GM23248 (cell line): ENCODE data around the gene ZNF124. TPM values are rescaled to one million over a fixed set of nuclear protein-coding genes. Genes with fewer than 3 reads are reported as not detected.
"Not testable (repeated sequence)": the region's sequence is repeated elsewhere in the genome, so short reads cannot be mapped to it uniquely, and the experiment has no call there.

Experiments
- DNase-seq: peaks from one replicate; pipeline ENCODE4 v3.0.0-alpha.2; 2015
- H2AFZ ChIP-seq: fragments of 200-600 bp; sonication (generic); 2 replicates; pipeline ENCODE4 v1.6.1; 2016; ENCODE audit warnings: antibody characterized with exemption
- H3F3A ChIP-seq: fragments of 200-600 bp; sonication (generic); 2 replicates; pipeline ENCODE4 v1.6.1; 2016; ENCODE audit warnings: mild to moderate bottlenecking, antibody characterized with exemption, mixed run types; ENCODE audit not compliant: insufficient read depth
- H3K27ac ChIP-seq: fragments of 200-600 bp; sonication (generic); 2 replicates; pipeline ENCODE4 v1.5.1; 2016; ENCODE audit warnings: mild to moderate bottlenecking
- H3K27me3 ChIP-seq: fragments of 200-600 bp; sonication (generic); replicated peaks from 2 replicates; pipeline ENCODE4 v1.6.1; 2016; ENCODE audit warnings: mild to moderate bottlenecking; ENCODE audit not compliant: insufficient read depth
- H3K36me3 ChIP-seq: fragments of 200-600 bp; sonication (generic); 2 replicates; pipeline ENCODE4 v1.6.1; 2016; ENCODE audit warnings: low read depth, mild to moderate bottlenecking
- H3K4me1 ChIP-seq: fragments of 200-600 bp; sonication (generic); 2 replicates; pipeline ENCODE4 v1.6.1; 2016; ENCODE audit warnings: mild to moderate bottlenecking; ENCODE audit not compliant: insufficient read depth
- H3K4me2 ChIP-seq: fragments of 200-600 bp; sonication (generic); one replicate; pipeline ENCODE4 v1.6.1; 2016; ENCODE audit warnings: mild to moderate bottlenecking; ENCODE audit not compliant: unreplicated experiment
- H3K4me3 ChIP-seq: fragments of 200-600 bp; sonication (generic); 2 replicates; pipeline ENCODE4 v1.5.1; 2016; ENCODE audit warnings: mild to moderate bottlenecking
- H3K79me2 ChIP-seq: fragments of 200-600 bp; sonication (generic); 2 replicates; pipeline ENCODE4 v1.6.1; 2016; ENCODE audit warnings: mild to moderate bottlenecking; ENCODE audit not compliant: insufficient read depth
- H3K9ac ChIP-seq: fragments of 200-600 bp; sonication (generic); 2 replicates; pipeline ENCODE4 v1.6.1; 2016; ENCODE audit warnings: mild to moderate bottlenecking
- H3K9me2 ChIP-seq: fragments of 200-600 bp; sonication (generic); 2 replicates; pipeline ENCODE4 v1.6.1; 2016; ENCODE audit warnings: mixed run types, mild to moderate bottlenecking, moderate library complexity; ENCODE audit not compliant: insufficient read depth
- H3K9me3 ChIP-seq: fragments of 200-600 bp; sonication (generic); one replicate; pipeline ENCODE4 v1.6.1; 2017; ENCODE audit warnings: low read depth
- H4K20me1 ChIP-seq: fragments of 200-600 bp; sonication (generic); 2 replicates; pipeline ENCODE4 v1.6.0; 2016; ENCODE audit not compliant: insufficient read depth
- EZH2 ChIP-seq: fragments of 200-600 bp; sonication (generic); IDR thresholded peaks from 2 replicates; pipeline ENCODE4 v1.6.1; 2018; ENCODE audit warnings: antibody characterized with exemption, mild to moderate bottlenecking; ENCODE audit not compliant: insufficient read depth, poor library complexity, severe bottlenecking
- EZH2phosphoT487 ChIP-seq: fragments of 200-600 bp; sonication (generic); IDR thresholded peaks from 2 replicates; pipeline ENCODE4 v1.6.1; 2018; ENCODE audit warnings: antibody characterized with exemption, moderate library complexity, mild to moderate bottlenecking, low read depth; ENCODE audit not compliant: insufficient read depth
- WGBS, 2 experiments: methylation state at CpG; one replicate each; pipeline ENCODE4 v1.1.6; 2015 to 2017; ENCODE audit warnings: low lambda C conversion rate in 2 of 2, low coverage in 1 of 2; ENCODE audit errors: missing lambda C conversion rate in 2 of 2; 5-methylcytosine and 5-hydroxymethylcytosine counted together
- in situ Hi-C: fragments of 300-500 bp; cut with MboI; formaldehyde crosslinking; loops from 2 replicates; pipeline ENCODE4 v1.15.0; 2020
- polyA plus RNA-seq: library from polyadenylated mRNA; unstranded; fragments of >200 nt; fragmentation: Nextera tagmentation; extraction: Ambion mirVana; gene quantifications from 2 replicates; pipeline ENCODE4 v1.2.1, GENCODE V29; 2016
- total RNA-seq: library from RNA; depleted of rRNA; stranded (reverse); fragments of >200 nt; shearing (Covaris generic); gene quantifications from 2 replicates; pipeline ENCODE4 v1.2.3, GENCODE V29; 2014

The ZNF124 gene
- total and polyA plus RNA-seq, 2 experiments from 2014 or later: 2.8 to 14.1 TPM

GRCh38 chr1:247146671-247147070 is 25.1 kb downstream of the ZNF124 start:
- in situ Hi-C loops: no loop called here
- DNase-seq: no peak

GRCh38 chr1:247145279-247145678 is 26.5 kb downstream of the ZNF124 start:
- no peak for TF ChIP-seq EZH2
- no peak for TF ChIP-seq EZH2phosphoT487
- Histone ChIP-seq H3K27ac (no peak overlapping the region), H4K20me1 (no peaks in the 10 kb centered on the region), H3F3A (no peaks in the 10 kb centered on the region), H3K9me3 (peaks cover under 1% of the 10 kb centered on the region), H3K9ac (no peak overlapping the region), H2AFZ (no peak overlapping the region), H3K9me2 (no peaks in the 10 kb centered on the region), H3K4me2 (no peak overlapping the region), H3K4me1 (no peaks in the 10 kb centered on the region), H3K27me3 (no peaks in the 10 kb centered on the region), H3K4me3 (no peak overlapping the region), H3K79me2 (0 out of 2 replicates have a peak, but pooled peaks cover 3% of the 10 kb centered on the region), H3K36me3 (peaks cover 11% of the 10 kb centered on the region)
- no peak for DNase-seq
- WGBS, 2 experiments: 92 to 95% methylated on average over 6 of the region's 6 CpGs
- in situ Hi-C loops: no loop called here

More at GRCh38 chr1:247146671-247147070, 25.1 kb downstream of the ZNF124 start:
- no peaks in the 10 kb centered on the region for H3F3A ChIP-seq
- H3K79me2 ChIP-seq: 0 out of 2 replicates have a peak, but pooled peaks cover 6% of the 10 kb centered on the region
- H2AFZ ChIP-seq: no peak overlapping the region
- no peaks in the 10 kb centered on the region for H4K20me1 ChIP-seq
- TF ChIP-seq EZH2: no peak
- TF ChIP-seq EZH2phosphoT487: no peak
- WGBS, 2 experiments: 95 to 96% methylated on average over 3 of the region's 3 CpGs
- H3K9me2 ChIP-seq: no peaks in the 10 kb centered on the region
- H3K36me3 ChIP-seq: peaks cover 11% of the 10 kb centered on the region
- no peaks in the 10 kb centered on the region for H3K4me1 ChIP-seq
- H3K9ac ChIP-seq: no peak overlapping the region
- H3K4me2 ChIP-seq: no peak overlapping the region
- no peak overlapping the region for H3K4me3 ChIP-seq
- no peaks in the 10 kb centered on the region for H3K27me3 ChIP-seq
- no peaks in the 10 kb centered on the region for H3K9me3 ChIP-seq
- no peak overlapping the region for H3K27ac ChIP-seq

- H3K4me2 ChIP-seq, H3F3A ChIP-seq, H3K79me2 ChIP-seq, H3K27me3 ChIP-seq, H3K36me3 ChIP-seq, H2AFZ ChIP-seq, H3K9me3 ChIP-seq, H3K9me2 ChIP-seq, DNase-seq, H3K9ac ChIP-seq, H3K27ac ChIP-seq, H4K20me1 ChIP-seq, H3K4me1 ChIP-seq, H3K4me3 ChIP-seq, in situ Hi-C loops: not testable (repeated sequence)
Measured at GRCh38 chr1:247139557-247139956, 32.3 kb downstream of the ZNF124 start.

GRCh38 chr1:247131236-247131635 is 40.6 kb downstream of the ZNF124 start:
- no peak overlapping the region for H2AFZ ChIP-seq
- no peaks in the 10 kb centered on the region for H3K27me3 ChIP-seq
- in situ Hi-C loops: no loop called here

GRCh38 chr1:247127519-247128282 is 44.1 kb downstream of the ZNF124 start:
- H3K27me3 ChIP-seq, H3K4me1 ChIP-seq, H3K9me2 ChIP-seq, H3F3A ChIP-seq, H3K36me3 ChIP-seq, H4K20me1 ChIP-seq, in situ Hi-C loops, DNase-seq, H3K79me2 ChIP-seq, H3K9me3 ChIP-seq: not testable (repeated sequence)
- Histone ChIP-seq H3K4me2 (peak overlapping the region; percentile 80), H3K9ac (peak overlapping the region; percentile 45), H2AFZ (peak overlapping the region; percentile 63), H3K27ac (0 out of 2 replicates have a peak overlapping the region, but pooled peaks have one; percentile 22), H3K4me3 (peak overlapping the region; percentile 71)
- WGBS, 2 experiments: 22 to 26% methylated on average over 13 of the region's 18 CpGs

More at GRCh38 chr1:247131236-247131635, 40.6 kb downstream of the ZNF124 start:
- Histone ChIP-seq H4K20me1 (no peaks in the 10 kb centered on the region), H3K4me3 (no peak overlapping the region), H3K9me3 (no peaks in the 10 kb centered on the region), H3K4me1 (no peaks in the 10 kb centered on the region; the same call in 1 of the 2 replicates), H3K4me2 (no peak overlapping the region), H3K9ac (no peak overlapping the region), H3K36me3 (no peaks in the 10 kb centered on the region), H3F3A (no peaks in the 10 kb centered on the region), H3K27ac (no peak overlapping the region), H3K9me2 (no peaks in the 10 kb centered on the region), H3K79me2 (peaks cover 12% of the 10 kb centered on the region)
- no peak for DNase-seq
- WGBS, 2 experiments: 95 to 98% methylated on average over 10 of the region's 10 CpGs
- no peak for TF ChIP-seq EZH2phosphoT487
- TF ChIP-seq EZH2: no peak

GRCh38 chr1:247126601-247127000 is 45.2 kb downstream of the ZNF124 start:
- H4K20me1 ChIP-seq, H2AFZ ChIP-seq, H3K4me1 ChIP-seq, H3K9ac ChIP-seq, H3K9me3 ChIP-seq, H3K27ac ChIP-seq, H3K36me3 ChIP-seq, H3K27me3 ChIP-seq, DNase-seq, H3F3A ChIP-seq, H3K9me2 ChIP-seq, H3K79me2 ChIP-seq, H3K4me2 ChIP-seq, H3K4me3 ChIP-seq, in situ Hi-C loops: not testable (repeated sequence)
- no CpG with 5 or more reads among the region's 46 CpGs for WGBS, 2 experiments

- H3K79me2 ChIP-seq, H3K27ac ChIP-seq, H3K9ac ChIP-seq, H3F3A ChIP-seq, H3K4me2 ChIP-seq, H3K27me3 ChIP-seq, H4K20me1 ChIP-seq, DNase-seq, in situ Hi-C loops, H3K9me2 ChIP-seq, H3K4me3 ChIP-seq, H2AFZ ChIP-seq, H3K9me3 ChIP-seq, H3K36me3 ChIP-seq, H3K4me1 ChIP-seq: not testable (repeated sequence)
- no CpG with 5 or more reads among the region's 25 CpGs for WGBS, 2 experiments
Measured at GRCh38 chr1:247126166-247126565, 45.7 kb downstream of the ZNF124 start.
